Prostate gland (tissue), 2 donors: ENCODE results near the gene UNC13C.

Experiments used
- CTCF ChIP-seq, 4 experiments: fragments of 200-600 bp in 2 of 4; fragments of 450-650 bp in 2 of 4; sonication (generic) in 2 of 4; IDR thresholded peaks; 1 replicate in 3 of 4; 2 replicates in 1 of 4; pipeline ENCODE4 v1.5.1; 2016 to 2019; ENCODE audit warnings: antibody characterized with exemption in 4 of 4, mild to moderate bottlenecking in 2 of 4, moderate library complexity in 2 of 4
- POLR2A ChIP-seq: fragments of 450-650 bp; IDR thresholded peaks from one replicate; pipeline ENCODE4 v1.6.1; 2016; ENCODE audit warnings: antibody characterized with exemption, mild to moderate bottlenecking
- POLR2AphosphoS5 ChIP-seq: sonication (generic); formaldehyde crosslinking; IDR thresholded peaks from one replicate; pipeline ENCODE4 v1.6.1; 2017; ENCODE audit warnings: antibody characterized with exemption

- TF ChIP-seq CTCF (IDR thresholded peaks at IDR 0.05) (no peak), POLR2A (no peak), POLR2AphosphoS5 (no peak)
Observed at GRCh38 chr15:54506977-54507524, 528.8 kb downstream of the UNC13C start.
